GM10266 (cell line): ENCODE measurements around the gene CALN1.

Experiments
- DNase-seq: peaks from one replicate; pipeline ENCODE4 v3.0.0; 2012; ENCODE audit errors: extremely low spot score
- TF ChIP-seq, protein P1 (sequence below): IDR thresholded peaks from 2 replicates; pipeline ENCODE4 v1.5.1; 2012; ENCODE audit warnings: mild to moderate bottlenecking, low read depth; ENCODE audit not compliant: control insufficient read depth, insufficient read depth; ENCODE audit errors: missing control alignments

Gene CALN1

DNA sequence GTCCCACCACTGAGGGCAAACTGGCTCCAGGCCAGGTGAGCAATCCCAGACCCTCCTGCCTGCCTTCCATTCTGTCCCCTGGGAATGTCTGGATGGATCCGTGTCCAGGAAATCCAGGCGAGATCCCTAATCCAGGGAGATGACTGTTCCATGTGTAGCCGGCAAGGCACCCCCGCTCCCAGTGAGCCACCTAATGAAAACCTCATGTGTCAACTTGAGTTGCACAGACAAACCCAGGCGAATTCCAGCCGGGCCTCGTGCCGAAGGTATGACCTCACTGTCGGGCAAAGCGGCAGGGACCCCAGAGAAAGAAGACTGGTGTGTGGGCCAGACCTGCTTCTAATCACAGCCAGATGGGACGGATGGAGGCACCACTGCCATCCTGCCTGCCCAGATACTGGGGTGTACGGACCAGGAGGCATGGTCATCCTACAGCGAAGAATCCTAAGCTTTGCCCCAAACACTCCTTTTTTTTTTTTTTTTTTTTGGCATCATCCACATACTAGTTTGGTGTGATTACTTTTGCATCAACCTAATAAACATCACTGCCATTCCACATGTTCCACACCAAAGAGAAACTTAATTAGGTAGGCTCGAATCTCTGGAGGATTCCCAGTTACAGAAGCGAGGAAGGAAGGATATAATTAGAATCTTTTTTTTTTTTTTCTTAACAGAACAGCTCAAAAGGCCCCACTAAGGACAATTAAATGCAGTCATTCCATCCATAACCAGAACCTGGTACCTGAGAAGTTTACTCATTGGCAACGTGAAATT is 313.1 kb downstream of the CALN1 start:
- DNase-seq: no peak
- TF ChIP-seq, protein P1, sequence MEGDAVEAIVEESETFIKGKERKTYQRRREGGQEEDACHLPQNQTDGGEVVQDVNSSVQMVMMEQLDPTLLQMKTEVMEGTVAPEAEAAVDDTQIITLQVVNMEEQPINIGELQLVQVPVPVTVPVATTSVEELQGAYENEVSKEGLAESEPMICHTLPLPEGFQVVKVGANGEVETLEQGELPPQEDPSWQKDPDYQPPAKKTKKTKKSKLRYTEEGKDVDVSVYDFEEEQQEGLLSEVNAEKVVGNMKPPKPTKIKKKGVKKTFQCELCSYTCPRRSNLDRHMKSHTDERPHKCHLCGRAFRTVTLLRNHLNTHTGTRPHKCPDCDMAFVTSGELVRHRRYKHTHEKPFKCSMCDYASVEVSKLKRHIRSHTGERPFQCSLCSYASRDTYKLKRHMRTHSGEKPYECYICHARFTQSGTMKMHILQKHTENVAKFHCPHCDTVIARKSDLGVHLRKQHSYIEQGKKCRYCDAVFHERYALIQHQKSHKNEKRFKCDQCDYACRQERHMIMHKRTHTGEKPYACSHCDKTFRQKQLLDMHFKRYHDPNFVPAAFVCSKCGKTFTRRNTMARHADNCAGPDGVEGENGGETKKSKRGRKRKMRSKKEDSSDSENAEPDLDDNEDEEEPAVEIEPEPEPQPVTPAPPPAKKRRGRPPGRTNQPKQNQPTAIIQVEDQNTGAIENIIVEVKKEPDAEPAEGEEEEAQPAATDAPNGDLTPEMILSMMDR: no peak

GRCh38 chr7:72097226-72097625 is 314.9 kb downstream of the CALN1 start:
- DNase-seq: no peak

DNA sequence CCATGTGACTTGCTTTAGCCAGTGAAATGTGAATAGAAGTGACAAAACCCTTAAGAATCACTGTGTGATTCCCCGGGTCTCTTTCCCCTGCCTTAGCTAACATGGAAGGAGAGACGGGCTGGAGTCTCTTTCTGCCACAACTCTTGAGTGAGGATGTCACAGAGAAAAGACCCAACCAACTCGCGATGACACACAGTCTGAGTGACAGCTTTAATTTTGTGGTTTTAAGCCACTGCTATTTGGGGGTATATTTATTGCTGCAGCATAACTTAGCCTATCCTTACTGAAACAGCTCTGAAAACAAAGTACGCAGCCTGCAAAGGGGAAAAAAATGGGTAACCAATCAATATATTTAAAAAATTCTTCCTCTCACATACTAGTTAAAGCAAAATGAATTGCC is 319.4 kb downstream of the CALN1 start:
- TF ChIP-seq, protein P1: no peak
- DNase-seq: no peak

More at GRCh38 chr7:72097226-72097625, 314.9 kb downstream of the CALN1 start:
- TF ChIP-seq, protein P1: no peak

DNA sequence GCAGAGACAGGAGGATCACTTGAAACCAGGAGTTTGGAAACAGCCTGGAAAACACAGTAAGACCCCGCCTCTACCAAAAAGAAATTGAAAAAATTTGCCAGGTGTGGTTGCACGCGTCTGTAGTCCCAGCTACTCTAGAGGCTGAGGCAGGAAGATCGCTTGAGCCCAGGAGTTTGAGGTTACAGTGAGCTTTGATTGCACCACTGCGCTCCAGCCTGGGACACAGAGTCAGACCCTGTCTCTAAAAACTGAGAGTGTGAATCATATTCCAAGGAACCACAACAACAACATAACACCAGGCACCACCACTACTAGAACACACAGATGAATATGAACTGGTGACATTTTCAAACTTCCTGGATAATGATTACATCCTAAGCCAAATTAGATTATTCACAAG is 324.2 kb downstream of the CALN1 start:
- TF ChIP-seq, protein P1: no peak
- DNase-seq: no peak

- TF ChIP-seq, protein P1: no peak
- DNase-seq: no peak
Observed at GRCh38 chr7:72080865-72081510, 331.1 kb downstream of the CALN1 start.

DNA sequence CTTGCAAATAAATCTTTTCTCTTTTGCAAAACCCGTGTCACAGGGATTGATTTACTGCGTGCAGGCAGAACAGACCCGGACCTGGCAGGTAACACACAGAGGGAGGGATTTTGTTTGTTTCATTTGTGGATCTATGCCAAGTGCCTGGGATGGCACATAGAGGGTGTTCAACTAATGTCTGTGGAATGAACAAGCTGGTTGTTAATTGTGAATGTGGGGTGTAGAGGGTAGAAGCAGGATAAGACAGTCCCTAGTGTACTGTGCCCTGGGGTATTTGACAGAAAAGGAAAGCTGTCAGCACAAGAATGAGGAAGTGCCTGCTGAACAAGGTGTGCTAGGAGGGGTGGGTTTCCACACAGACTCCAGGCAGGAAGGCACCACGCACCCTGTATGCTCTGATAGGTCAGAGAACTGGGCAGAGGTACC is 331.8 kb downstream of the CALN1 start:
- TF ChIP-seq, protein P1: no peak
- DNase-seq: no peak

DNA sequence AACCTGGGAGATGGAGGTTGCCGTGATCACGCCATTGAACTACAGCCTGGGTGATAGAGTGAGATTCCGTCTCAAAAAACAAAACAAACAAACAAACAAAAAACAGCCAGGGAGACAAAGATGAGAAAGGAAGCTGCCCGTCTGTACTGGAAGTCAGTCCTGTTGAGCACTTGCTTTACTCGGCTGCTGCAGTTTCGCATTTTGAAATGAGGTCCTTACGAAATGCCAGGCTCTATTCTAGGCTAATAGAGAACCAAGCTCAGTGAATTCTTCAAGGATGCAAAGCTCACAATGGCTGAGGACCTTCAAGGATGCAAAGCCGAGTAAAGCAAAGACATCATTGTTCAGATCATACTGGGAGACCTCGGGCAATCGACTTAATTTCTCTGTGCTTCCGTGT is 333.3 kb downstream of the CALN1 start:
- TF ChIP-seq, protein P1: no peak
- DNase-seq: no peak
